ENCODE results near the gene IMMP2L.
"Not testable (repeated sequence)": the region's sequence is repeated elsewhere in the genome, so short reads cannot be mapped to it uniquely, and the experiment has no call there.

IMMP2L gene

DNA sequence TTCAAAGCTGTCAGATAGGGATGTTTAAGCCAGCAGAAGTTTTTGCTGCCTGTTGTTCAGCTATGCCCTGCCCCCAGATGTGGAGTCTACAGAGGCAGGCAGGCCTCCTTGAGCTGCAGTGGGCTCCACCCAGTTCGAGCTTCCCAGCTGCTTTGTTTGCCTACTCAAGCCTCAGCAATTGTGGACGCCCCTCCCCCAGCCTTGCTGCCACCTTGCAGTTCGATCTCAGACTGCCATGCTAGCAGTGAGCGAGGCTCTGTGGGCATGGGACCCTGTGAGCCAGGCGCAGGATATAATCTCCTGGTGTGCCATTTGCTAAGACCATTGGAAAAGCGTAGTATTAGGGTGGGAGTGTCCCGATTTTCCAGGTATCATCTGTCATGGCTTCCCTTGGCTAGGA, 901.7 kb downstream of the IMMP2L start:
- not testable (repeated sequence) for DNase-seq

GRCh38 chr7:110650328-110650727, 912.0 kb downstream of the IMMP2L start:
- no peak for DNase-seq

GRCh38 chr7:110647266-110647665, 915.0 kb downstream of the IMMP2L start:
- no peak for DNase-seq

DNA sequence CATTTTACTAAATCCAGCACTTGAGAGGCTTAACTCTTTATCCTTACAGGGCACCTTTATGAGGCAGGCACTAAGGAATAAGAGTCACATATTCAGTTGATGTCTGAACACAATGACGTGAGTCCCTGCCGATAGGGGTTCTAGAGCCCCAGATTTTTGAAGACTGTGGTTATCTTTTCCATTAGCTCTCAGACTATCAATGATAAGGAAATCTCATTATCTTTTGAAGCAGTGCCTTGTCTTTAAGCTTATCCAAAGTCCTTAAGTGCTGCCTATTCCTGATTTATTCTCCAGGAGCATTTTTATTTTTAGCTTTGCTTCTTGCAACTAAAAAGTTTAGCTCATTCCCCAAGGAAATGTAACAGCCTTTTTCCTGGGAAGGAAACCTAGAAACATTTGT, 915.5 kb downstream of the IMMP2L start:
- no peak for DNase-seq

GRCh38 chr7:110645616-110646015, 916.7 kb downstream of the IMMP2L start:
- no peak for DNase-seq

DNA sequence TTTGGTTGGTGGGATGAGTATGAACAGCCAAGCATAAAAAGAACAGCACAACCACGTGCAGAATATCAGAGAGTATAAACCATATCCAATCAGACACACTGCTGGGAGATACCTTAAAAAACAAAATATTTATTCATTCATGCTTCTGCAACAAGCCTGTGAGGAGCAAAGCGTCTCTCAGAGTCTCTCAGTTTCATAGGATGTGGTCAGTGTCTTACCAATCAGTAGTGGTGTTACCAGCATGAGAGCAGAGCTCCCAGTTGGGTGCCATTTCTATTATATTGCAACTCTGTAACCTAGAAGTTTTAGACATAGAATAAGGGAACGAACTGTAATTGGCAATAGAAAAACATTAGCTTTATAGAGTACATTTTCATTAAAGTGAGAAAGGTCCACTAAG, 917.2 kb downstream of the IMMP2L start:
- DNase-seq: no peak

GRCh38 chr7:110637252-110637651, 925.0 kb downstream of the IMMP2L start:
- DNase-seq: no peak

DNA sequence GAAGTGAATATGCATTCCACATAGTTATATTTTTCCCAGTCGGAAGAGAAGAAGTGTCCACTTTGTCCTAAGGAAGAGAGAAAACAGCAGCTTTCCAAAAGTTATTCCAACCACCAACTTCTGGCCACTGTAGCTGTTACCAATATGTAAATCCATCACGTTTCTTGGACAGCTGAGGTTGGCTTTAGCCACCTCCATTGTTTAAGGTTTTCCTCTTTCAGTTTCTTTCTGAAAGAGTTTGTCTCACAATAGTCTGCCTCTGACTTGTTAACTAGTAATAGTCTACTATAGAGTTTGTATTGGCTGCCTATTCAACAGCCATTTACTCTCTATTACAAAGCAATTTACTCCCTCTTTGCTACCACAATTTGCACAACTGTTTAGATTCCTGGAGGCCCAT, 929.0 kb downstream of the IMMP2L start:
- DNase-seq: no peak

- no peak for DNase-seq
Measured at GRCh38 chr7:110626414-110626813, 935.9 kb downstream of the IMMP2L start.

- DNase-seq: no peak
Measured at GRCh38 chr7:110625294-110625693, 937.0 kb downstream of the IMMP2L start.

GRCh38 chr7:110623436-110623835, 938.9 kb downstream of the IMMP2L start:
- DNase-seq: no peak

GRCh38 chr7:110621289-110621688, 941.0 kb downstream of the IMMP2L start:
- no peak for DNase-seq

DNA sequence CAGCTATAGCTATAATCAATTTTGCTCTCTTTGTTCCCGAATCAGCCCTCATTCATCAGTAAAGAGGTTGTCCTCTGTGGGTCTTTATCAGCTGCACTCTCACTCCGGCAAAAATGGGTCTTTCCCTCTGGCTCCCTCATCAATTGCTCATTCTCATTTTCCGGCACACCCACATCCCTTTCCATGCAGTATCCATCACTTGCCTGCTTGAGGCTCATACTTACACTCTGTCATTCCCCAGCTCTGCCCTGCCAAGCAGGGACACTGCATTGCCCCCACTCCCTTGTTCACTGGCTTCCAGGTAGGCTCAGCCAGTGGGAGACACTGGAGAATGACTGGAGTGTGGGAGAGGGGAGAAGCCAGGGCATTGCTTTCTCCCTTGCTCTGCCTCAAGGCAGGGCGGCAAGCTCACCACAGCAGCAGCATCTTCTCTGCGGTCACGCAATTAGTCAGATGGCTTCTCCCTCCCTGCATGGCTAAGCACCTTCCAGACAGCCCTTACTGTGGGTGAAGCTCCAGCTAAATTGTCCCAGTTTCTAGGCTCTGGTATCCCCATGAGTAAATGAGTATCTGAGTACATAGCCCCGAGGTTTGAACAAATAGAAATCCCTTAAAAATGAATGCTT, 942.1 kb downstream of the IMMP2L start:
- DNase-seq: no peak

Measured in stimulated activated CD4-positive, alpha-beta T cell treated with anti-CD3 and anti-CD28 coated beads, Interleukin-4, amount 100 ng/mL, for 24 hours (primary cell).